Effector memory CD4-positive, alpha-beta T cell (primary cell): ENCODE results near the gene FARS2.
A peak's percentile ranks its signal among the peaks of the same experiment; 100 is the strongest.

ENCODE experiments used
- DNase-seq, 3 donors: peaks; one replicate each; pipeline ENCODE4 v3.0.0-alpha.2; 2020
- H3K27ac ChIP-seq: 2 replicates; pipeline ENCODE4 v1.7.0; 2013; ENCODE audit warnings: mild to moderate bottlenecking, low read length, moderate library complexity; ENCODE audit not compliant: insufficient read depth, poor library complexity, severe bottlenecking
- H3K27me3 ChIP-seq: replicated peaks from 2 replicates; pipeline ENCODE4 v1.7.0; 2013; ENCODE audit warnings: mild to moderate bottlenecking, low read length; ENCODE audit not compliant: insufficient read depth, control insufficient read depth, poor library complexity, severe bottlenecking
- H3K36me3 ChIP-seq: 2 replicates; pipeline ENCODE4 v1.7.0; 2013; ENCODE audit warnings: mild to moderate bottlenecking, low read length, moderate library complexity; ENCODE audit not compliant: control insufficient read depth, insufficient read depth
- H3K4me1 ChIP-seq: 2 replicates; pipeline ENCODE4 v1.7.0; 2013; ENCODE audit warnings: low read length, mild to moderate bottlenecking; ENCODE audit not compliant: control insufficient read depth, insufficient read depth, poor library complexity, severe bottlenecking
- H3K4me3 ChIP-seq: 2 replicates; pipeline ENCODE4 v1.7.0; 2013; ENCODE audit warnings: low read length, low read depth, mild to moderate bottlenecking; ENCODE audit not compliant: insufficient read depth, poor library complexity, severe bottlenecking
- H3K9me3 ChIP-seq: 2 replicates; pipeline ENCODE4 v1.7.0; 2013; ENCODE audit warnings: mild to moderate bottlenecking, low read length, moderate library complexity; ENCODE audit not compliant: control insufficient read depth
- total RNA-seq, 3 donors: gene quantifications; one replicate each; lab custom pipeline; 2026; lab: John Stamatoyannopoulos, UW

FARS2 gene
- total RNA-seq, result 19.2 to 23.0 (median 20.7) reads per million in 3 donors

DNA sequence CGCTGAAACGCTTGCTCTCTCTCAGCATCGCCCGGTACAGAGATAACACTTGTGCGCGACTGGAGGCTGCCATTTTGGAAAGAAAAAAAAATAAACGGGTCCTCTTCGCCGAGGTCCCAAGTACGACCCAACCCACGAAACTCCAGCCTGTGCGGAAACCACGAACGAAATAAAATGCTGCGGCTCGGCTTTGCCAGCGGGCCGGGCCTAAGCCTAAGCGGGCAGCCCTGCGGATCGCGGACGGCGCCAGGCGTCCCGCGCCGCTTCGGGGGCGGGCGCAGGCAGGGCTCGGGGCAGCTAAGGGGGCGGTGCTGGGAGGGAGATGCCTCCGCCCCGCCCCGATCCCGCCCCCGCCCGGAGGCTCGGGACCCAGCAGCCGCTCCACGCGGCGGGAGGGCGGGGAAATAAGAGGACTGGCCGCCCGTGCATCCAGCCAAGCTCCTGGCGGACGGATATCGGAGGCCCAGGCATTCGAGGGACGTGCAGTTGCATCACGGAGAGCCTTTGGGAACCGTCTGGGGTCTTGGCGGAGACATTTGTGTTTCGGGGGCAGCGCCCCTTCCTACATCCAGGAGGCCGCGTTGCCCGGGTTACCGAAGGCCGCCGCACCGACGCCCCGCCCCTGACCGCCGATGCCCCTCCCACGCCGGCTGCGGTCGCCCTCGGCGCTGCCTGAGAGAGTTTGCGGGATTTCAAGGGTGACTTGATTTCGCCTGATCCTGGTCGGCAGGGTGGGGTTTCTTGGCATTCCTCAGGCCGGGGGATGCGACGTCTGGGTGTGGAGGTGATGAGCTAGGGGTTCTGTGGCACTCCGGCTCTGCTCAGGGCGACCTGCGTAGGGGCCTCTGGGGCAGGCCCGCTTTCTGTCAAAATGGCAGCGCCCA lies at the start of gene FARS2, which contains the start of gene LYRM4:
FARS2 (plus strand) TSS at position 853 of the 884 bp plus-strand sequence.
LYRM4 (minus strand) TSS at position 290 of the 884 bp plus-strand sequence; CDS start at position 73, 217 bp downstream.
- H3K4me1 ChIP-seq, result no peaks in the 10 kb centered on the region
- no peaks in the 10 kb centered on the region for H3K36me3 ChIP-seq
- DNase-seq, result peak; percentile 80 to 87 (median 84)

DNA sequence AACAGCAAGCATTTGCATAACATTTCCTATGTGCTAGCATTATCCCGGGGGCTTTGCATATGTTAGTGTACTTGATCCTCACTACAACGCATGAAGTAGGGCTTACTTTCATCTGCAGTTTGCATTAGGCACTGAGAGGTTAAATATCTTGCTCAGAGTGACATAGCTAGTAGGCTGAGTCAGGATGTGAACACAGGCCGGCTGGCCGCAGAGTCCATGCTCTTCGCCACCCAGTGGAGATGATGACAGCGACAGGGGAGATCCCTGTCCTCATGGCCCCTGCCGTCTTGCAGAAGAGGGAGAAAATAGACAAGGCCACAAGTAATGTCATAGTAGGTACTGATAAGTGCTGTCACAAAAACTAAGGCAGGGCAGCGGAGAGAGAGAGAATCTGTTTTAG lies 47.5 kb upstream of the FARS2 start:
- DNase-seq, result no peak
- Histone ChIP-seq H3K9me3 (no peaks in the 10 kb centered on the region), H3K27me3 (no peaks in the 10 kb centered on the region), H3K4me1 (no peaks in the 10 kb centered on the region), H3K27ac (no peak overlapping the region), H3K36me3 (peaks cover 7% of the 10 kb centered on the region), H3K4me3 (no peak overlapping the region)

More for the DNA sequence above, at the start of gene FARS2, which contains the start of gene LYRM4:
- Histone ChIP-seq H3K27ac (peak within 1 kb of the TSS; percentile 99), H3K4me3 (peak within 1 kb of the TSS; percentile 81), H3K27me3 (no peaks in the 10 kb centered on the region), H3K9me3 (no peaks in the 10 kb centered on the region)

DNA sequence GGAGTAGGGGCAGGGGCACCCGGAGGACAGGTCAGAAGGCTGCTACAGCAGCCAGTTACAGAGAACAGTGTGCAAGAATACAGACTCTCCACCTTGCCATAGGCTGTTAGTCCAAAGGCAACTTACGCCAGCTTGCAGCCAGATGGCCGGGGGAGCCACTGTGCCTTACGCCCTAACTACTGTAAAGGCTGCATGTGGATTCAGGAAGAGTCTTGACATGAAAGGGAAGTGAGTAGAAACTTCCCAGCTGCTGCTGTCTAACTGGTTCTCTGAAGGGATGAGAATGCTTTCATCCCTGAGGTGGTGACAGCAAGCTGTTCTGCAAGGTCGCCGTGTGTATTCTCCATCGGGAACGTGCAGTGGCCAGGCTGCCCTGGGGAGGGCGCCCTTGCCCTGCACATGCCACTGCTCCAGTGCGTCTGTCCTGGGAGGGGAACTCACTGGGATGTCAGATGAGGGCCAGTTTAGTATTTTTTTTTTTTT lies 46.7 kb upstream of the FARS2 start:
- H3K27me3 ChIP-seq, result no peaks in the 10 kb centered on the region
- H3K4me1 ChIP-seq, result no peaks in the 10 kb centered on the region
- no peak for DNase-seq
- no peak overlapping the region for H3K4me3 ChIP-seq
- H3K36me3 ChIP-seq, result peaks cover 7% of the 10 kb centered on the region
- H3K9me3 ChIP-seq, result no peaks in the 10 kb centered on the region
- H3K27ac ChIP-seq, result no peak overlapping the region

DNA sequence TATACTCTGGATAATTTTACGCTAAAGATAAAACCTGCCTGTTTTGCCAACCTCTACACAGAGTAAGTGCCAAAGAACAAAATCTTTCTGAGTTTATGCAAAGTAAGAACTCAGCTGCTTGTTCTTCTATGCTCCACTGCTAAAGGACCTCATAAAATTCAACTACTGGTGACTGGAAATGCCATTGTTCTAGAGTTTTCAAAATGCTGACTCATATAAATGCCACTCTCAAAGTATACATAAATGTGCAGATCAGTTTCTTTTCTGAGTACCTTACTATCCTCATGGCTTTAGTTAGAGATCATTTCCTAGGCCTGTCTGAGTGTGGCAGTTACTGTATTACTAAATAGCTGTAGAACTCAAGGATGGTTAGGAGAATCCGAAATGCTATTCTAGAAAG lies 46.2 kb upstream of the FARS2 start:
- Histone ChIP-seq H3K27ac (no peak overlapping the region), H3K4me1 (no peaks in the 10 kb centered on the region), H3K4me3 (no peak overlapping the region), H3K27me3 (no peaks in the 10 kb centered on the region), H3K9me3 (no peaks in the 10 kb centered on the region), H3K36me3 (peaks cover 7% of the 10 kb centered on the region)
- DNase-seq, result no peak

DNA sequence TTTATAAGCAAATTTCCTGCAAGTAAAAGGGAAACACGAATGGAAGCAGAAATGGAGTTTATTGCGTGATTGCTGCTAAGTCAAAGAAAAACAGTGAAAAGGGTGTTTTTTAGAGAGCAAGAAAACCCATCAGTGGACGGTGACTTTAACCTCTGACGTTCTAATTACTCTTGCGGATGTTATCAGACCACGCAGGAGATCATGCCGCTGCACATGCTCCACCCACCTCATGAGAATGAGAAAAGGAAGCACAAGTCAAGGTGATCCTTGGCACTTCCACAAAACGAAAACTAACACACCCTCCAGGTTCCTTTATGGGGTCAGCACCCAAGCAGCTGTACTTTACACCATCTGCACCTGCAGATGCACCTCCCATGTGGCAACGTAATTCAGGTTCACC lies 45.5 kb upstream of the FARS2 start:
- H3K27me3 ChIP-seq, result no peaks in the 10 kb centered on the region
- no peak overlapping the region for H3K4me3 ChIP-seq
- peaks cover 7% of the 10 kb centered on the region for H3K36me3 ChIP-seq
- DNase-seq, result no peak
- no peaks in the 10 kb centered on the region for H3K9me3 ChIP-seq
- no peak overlapping the region for H3K27ac ChIP-seq
- H3K4me1 ChIP-seq, result no peaks in the 10 kb centered on the region

DNA sequence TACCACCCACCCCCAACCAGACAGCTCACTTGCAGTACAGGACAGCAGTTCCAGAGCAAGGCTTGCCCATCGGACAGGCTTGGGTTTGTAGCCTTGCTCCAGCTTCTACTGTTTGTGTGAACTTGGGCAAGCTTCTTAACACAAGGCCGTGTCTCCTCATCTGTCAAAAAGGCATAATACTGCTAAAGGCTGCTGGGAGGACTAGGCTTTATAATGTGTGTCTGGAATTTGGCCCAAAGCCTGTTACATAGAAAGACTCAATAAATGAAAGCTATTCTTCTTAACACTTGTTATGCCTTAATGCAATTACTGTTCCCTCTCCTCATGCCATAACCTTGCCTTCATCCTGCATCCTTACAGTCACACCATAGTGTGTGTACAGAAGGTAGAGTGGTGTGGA lies 44.0 kb upstream of the FARS2 start:
- DNase-seq, result no peak
- Histone ChIP-seq H3K4me3 (no peak overlapping the region), H3K4me1 (no peaks in the 10 kb centered on the region), H3K27ac (no peak overlapping the region), H3K36me3 (peaks cover 7% of the 10 kb centered on the region), H3K9me3 (no peaks in the 10 kb centered on the region), H3K27me3 (no peaks in the 10 kb centered on the region)

DNA sequence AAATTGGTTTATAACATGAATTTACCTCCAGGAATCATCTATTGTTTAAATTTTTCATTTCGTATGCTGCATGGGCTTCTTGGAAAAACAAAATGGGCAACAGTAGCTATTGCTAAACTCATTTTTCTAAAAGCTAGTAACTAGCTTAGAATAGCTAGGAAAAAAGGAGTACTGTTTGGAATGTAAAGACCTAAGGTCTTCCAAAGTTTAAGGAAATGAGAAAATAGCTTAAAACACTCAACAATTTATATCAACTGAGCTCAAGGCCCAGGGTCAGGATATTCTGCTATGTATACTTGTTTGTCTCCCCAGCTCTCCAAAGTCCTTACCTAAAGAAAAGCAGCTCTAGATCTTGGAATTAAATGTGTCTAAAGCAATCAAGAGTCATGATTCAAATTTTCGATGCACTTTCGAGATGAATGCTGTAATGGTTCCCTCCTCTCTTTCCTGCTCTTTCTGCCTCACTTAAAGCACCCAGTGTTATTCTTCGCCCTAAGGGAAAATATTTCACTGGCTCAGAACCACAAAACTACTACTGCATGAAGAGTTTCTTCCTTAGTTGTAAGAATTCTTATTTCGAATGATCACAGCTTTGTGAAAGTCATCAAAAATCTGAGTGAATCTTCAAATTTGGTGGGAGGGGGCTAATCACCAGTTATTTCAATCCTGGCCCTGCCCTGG lies 42.2 kb upstream of the FARS2 start:
- DNase-seq, result no peak
- Histone ChIP-seq H3K4me3 (no peak overlapping the region), H3K36me3 (peaks cover under 1% of the 10 kb centered on the region), H3K9me3 (no peaks in the 10 kb centered on the region), H3K27ac (no peak overlapping the region), H3K4me1 (no peaks in the 10 kb centered on the region), H3K27me3 (no peaks in the 10 kb centered on the region)

DNA sequence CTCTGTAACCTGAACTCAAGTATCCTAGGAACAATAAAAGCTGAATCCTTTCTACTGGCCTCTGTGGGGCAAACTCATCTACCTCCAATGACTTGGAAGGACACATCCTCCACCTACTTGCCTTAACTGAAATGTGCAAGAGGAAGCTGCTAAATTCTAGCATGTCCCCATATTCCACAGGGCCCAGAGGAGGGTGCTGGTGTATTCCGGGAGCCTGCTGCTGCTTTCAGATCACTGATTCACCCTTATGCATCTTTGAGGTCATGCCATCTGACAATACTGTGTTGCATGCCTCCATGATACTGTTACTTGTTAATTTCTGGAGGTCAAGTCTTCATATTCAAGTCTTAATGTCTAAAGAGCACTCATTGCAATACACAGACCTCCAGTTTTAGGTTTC lies 40.9 kb upstream of the FARS2 start:
- DNase-seq, result no peak
- Histone ChIP-seq H3K4me1 (no peaks in the 10 kb centered on the region), H3K27ac (no peak overlapping the region), H3K36me3 (no peaks in the 10 kb centered on the region), H3K9me3 (no peaks in the 10 kb centered on the region), H3K4me3 (no peak overlapping the region), H3K27me3 (no peaks in the 10 kb centered on the region)

DNA sequence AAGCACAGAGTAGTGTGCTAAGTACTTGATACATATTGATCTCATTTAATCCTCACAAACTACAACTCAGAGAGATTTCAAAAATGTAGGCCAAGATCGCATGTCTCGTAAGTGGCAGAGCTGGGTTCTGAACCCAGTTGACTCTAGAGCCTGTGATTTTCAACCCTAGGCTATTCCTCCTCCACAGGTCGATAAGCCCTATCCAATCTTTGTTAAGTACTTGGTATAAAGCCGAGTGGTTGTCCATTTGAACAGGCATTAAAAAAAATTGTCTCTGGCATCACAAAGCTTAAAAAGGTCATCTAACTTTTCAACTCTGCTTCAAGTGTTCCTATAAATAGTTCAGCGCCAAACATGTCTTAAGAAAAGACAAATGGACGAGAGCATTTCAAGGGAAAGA lies 38.0 kb upstream of the FARS2 start:
- no peaks in the 10 kb centered on the region for H3K27me3 ChIP-seq
- no peaks in the 10 kb centered on the region for H3K4me1 ChIP-seq
- H3K4me3 ChIP-seq, result no peak overlapping the region
- no peak overlapping the region for H3K27ac ChIP-seq
- no peaks in the 10 kb centered on the region for H3K36me3 ChIP-seq
- no peak for DNase-seq
- H3K9me3 ChIP-seq, result no peaks in the 10 kb centered on the region

DNA sequence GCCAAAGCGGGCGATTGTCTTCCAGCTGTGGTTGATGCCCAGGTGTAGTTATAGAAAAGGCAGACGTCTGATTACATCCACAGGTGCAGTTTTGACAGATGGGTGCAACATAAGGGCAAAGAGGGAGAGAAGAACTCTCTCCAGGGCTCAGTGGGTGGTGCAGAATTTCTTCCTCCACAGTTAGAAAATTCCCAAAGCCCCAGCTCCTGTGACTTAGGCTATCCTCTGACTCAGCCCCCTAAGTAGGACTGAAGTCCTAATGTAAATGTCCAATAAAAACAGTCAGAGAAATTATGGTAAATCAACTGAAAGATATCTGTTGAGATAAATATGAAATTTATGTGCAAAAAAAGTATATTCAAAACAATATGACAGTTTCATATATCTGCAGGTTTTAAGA lies 32.0 kb upstream of the FARS2 start:
- Histone ChIP-seq H3K9me3 (no peaks in the 10 kb centered on the region), H3K4me1 (no peaks in the 10 kb centered on the region), H3K27ac (no peak overlapping the region), H3K27me3 (no peaks in the 10 kb centered on the region), H3K4me3 (no peak overlapping the region), H3K36me3 (no peaks in the 10 kb centered on the region)
- DNase-seq, result no peak
